NB4 (cell line): Measurements from ENCODE around the gene GLT1D1.

Source experiments
- DNase-seq: peaks from one replicate; pipeline ENCODE4 v3.0.0; 2010; ENCODE audit warnings: low read depth
- H3K4me3 ChIP-seq: one replicate; pipeline ENCODE4 v1.5.1; 2011; ENCODE audit warnings: mild to moderate bottlenecking, low read depth, low read length, moderate library complexity
- CTCF ChIP-seq: IDR thresholded peaks from one replicate; pipeline ENCODE4 v1.5.1; 2012; ENCODE audit warnings: low read depth, low read length
- MAX ChIP-seq: IDR thresholded peaks from 2 replicates; pipeline ENCODE4 v1.6.1; 2011; ENCODE audit warnings: low read depth, low read length
- MYC ChIP-seq: IDR thresholded peaks from 2 replicates; pipeline ENCODE4 v1.6.1; 2011; ENCODE audit warnings: low read depth, low read length
- POLR2A ChIP-seq: IDR thresholded peaks from 2 replicates; pipeline ENCODE4 v1.6.1; 2011; ENCODE audit warnings: mild to moderate bottlenecking; ENCODE audit not compliant: insufficient read length; ENCODE audit errors: extremely low read depth

GLT1D1 gene

GRCh38 chr12:128814411-128815261, 38.6 kb upstream of the GLT1D1 start:
- TF ChIP-seq POLR2A (no peak), MAX (no peak), MYC (no peak), CTCF (no peak)
- no peak overlapping the region for H3K4me3 ChIP-seq
- DNase-seq, result no peak

- DNase-seq, result no peak
- no peak for TF ChIP-seq POLR2A
- no peak for TF ChIP-seq CTCF
- no peak for TF ChIP-seq MYC
- TF ChIP-seq MAX, result no peak
These were observed 37.3 kb upstream of the GLT1D1 start for GRCh38 chr12:128815779-128816642.

GRCh38 chr12:128816643-128816920, 36.7 kb upstream of the GLT1D1 start:
- no peak overlapping the region for H3K4me3 ChIP-seq
- TF ChIP-seq CTCF, result no peak
- DNase-seq, result no peak

More at GRCh38 chr12:128815779-128816642, 37.3 kb upstream of the GLT1D1 start:
- no peak overlapping the region for H3K4me3 ChIP-seq

- TF ChIP-seq CTCF, result no peak
- no peak for TF ChIP-seq MAX
- TF ChIP-seq MYC, result no peak
- TF ChIP-seq POLR2A, result no peak
- no peak for DNase-seq
- no peak overlapping the region for H3K4me3 ChIP-seq
These were observed 35.9 kb upstream of the GLT1D1 start for GRCh38 chr12:128817111-128818015.

GRCh38 chr12:128818065-128819022, 34.9 kb upstream of the GLT1D1 start:
- no peak overlapping the region for H3K4me3 ChIP-seq
- no peak for DNase-seq
- TF ChIP-seq CTCF, result no peak
- TF ChIP-seq MAX, result no peak
- no peak for TF ChIP-seq POLR2A
- no peak for TF ChIP-seq MYC
